ENCODE data around the gene GNL1. TPM values are rescaled to one million over a fixed set of nuclear protein-coding genes. Genes with fewer than 3 reads are reported as not detected.
"Not testable (repeated sequence)": the region's sequence is repeated elsewhere in the genome, so short reads cannot be mapped to it uniquely, and the experiment has no call there.

GNL1 gene
- total and polyA plus RNA-seq, 2 of the 8 experiments (the other 6 are each of a cell fraction or from before 2014, with no cell fraction given), result 42.4 to 67.8 TPM

DNA sequence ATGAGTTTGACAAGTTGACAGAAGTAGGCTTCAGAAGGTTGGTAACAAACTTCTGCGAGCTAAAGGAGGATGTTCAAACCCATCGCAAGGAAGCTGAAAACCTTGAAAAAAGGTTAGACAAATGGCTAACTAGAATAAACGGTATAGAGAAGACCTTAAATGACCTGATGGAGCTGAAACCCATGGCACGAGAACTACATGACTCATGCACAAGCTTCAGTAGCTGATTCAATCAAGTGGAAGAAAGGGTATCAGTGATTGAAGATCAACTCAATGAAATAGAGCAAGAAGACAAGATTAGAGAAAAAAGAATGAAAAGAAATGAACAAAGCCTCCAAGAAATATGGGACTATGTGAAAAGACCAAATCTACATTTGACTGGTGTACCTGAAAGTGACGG is 34.3 kb downstream of the GNL1 start:
- H3K14ac ChIP-seq (ENCODE audit: insufficient read length); H4K91ac ChIP-seq (replicated peaks; ENCODE audit: insufficient read length, low read length); H2BK5ac ChIP-seq (ENCODE audit: low read depth, low read length); H4K5ac ChIP-seq (ENCODE audit: insufficient read length, low read depth, low read length); H2AK5ac ChIP-seq (ENCODE audit: low read depth, low read length); H3K9me3 ChIP-seq (ENCODE audit: insufficient read depth in 2 of 2, low read depth in 1 of 2, low read length in 1 of 2); H4K20me1 ChIP-seq (replicated peaks in 1 of 2; ENCODE audit: control insufficient read depth in 1 of 2, insufficient read depth in 2 of 2, low read length in 2 of 2); POLR2A ChIA-PET (ENCODE audit: partially characterized antibody); H2BK120ac ChIP-seq (replicated peaks; ENCODE audit: low read depth, low read length); H3K4me1 ChIP-seq (replicated peaks in 1 of 4; ENCODE audit: control insufficient read depth in 3 of 4, insufficient read depth in 4 of 4, low read length in 3 of 4); H2BK20ac ChIP-seq (ENCODE audit: low read length); H3K9ac ChIP-seq (replicated peaks in 1 of 4; ENCODE audit: extremely low read depth in 1 of 4, low read depth in 3 of 4, low read length in 3 of 4); DNase-seq (ENCODE audit: low read depth in 1 of 2, low spot score in 2 of 2); FAIRE-seq; H3K27ac ChIP-seq (ENCODE audit: low read depth, low read length); H3K23me2 ChIP-seq (ENCODE audit: low read depth, low read length); H2AFZ ChIP-seq (ENCODE audit: low read length); H3K36me3 ChIP-seq (ENCODE audit: control insufficient read depth in 2 of 4, insufficient read depth in 4 of 4, low read length in 3 of 4); H3K56ac ChIP-seq (replicated peaks; ENCODE audit: insufficient read length, low read depth, low read length); H3K4me2 ChIP-seq (ENCODE audit: insufficient read depth in 1 of 2, low read depth in 2 of 2, low read length in 2 of 2); H3K79me2 ChIP-seq (ENCODE audit: control insufficient read depth in 1 of 2, insufficient read depth in 2 of 2, low read length in 2 of 2); H4K8ac ChIP-seq (ENCODE audit: extremely low read depth, insufficient read depth, low read length); H3K27me3 ChIP-seq (replicated peaks in 1 of 4; ENCODE audit: control insufficient read depth in 3 of 4, extremely low read depth in 1 of 4, insufficient read depth in 3 of 4, low read length in 3 of 4); H3K4ac ChIP-seq (replicated peaks; ENCODE audit: insufficient read length, low read depth, low read length); H3K79me1 ChIP-seq (ENCODE audit: low read depth, low read length); H3K4me3 ChIP-seq (ENCODE audit: extremely low read depth in 1 of 4, insufficient read depth in 2 of 4, low read depth in 3 of 4, low read length in 4 of 4); H3K23ac ChIP-seq (ENCODE audit: insufficient read length); H2BK12ac ChIP-seq (ENCODE audit: low read depth, low read length); H3K18ac ChIP-seq (ENCODE audit: extremely low read depth, low read length); H2BK15ac ChIP-seq (ENCODE audit: low read length): not testable (repeated sequence)
- 87% methylated on average over 5 of the region's 5 CpGs; no CpG with 5 or more reads in 1 of the 2 experiments for WGBS, 2 experiments (ENCODE audit: extremely low coverage in 1 of 2, insufficient coverage in 1 of 2, insufficient read length in 1 of 2, insufficient replicate concordance in 2 of 2, low coverage in 1 of 2, low lambda C conversion rate in 2 of 2, missing lambda C conversion rate in 1 of 2)
- CTCF ChIA-PET (ENCODE audit: partially characterized antibody), result interaction anchor here (1.2 to 2.6 kb wide), 5 partner anchors 11 to 37 kb away, joined by 3 to 12 read pairs (median 4); no protein-coding TSS in a partner anchor

DNA sequence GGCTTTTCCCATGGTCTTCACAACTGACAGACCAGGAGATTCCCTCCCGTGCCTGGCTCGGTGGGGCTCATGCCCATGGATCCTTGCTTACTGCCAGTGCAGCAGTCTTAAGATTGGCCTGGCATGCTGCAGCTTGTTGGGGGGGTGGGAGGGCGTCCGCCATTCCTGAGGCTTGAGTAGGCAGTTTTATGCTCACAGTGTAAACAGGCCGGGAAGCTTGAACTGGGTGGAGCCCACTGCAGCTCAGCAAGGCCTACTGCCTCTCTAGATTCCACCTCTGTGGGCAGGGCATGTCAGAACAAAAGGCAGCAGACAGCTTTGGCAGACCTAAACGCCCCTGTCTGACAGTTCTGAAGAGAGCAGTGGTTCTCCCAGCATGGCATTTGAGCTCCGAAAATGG is 35.2 kb downstream of the GNL1 start:
- WGBS, 2 experiments (ENCODE audit: extremely low coverage in 1 of 2, insufficient coverage in 1 of 2, insufficient read length in 1 of 2, insufficient replicate concordance in 2 of 2, low coverage in 1 of 2, low lambda C conversion rate in 2 of 2, missing lambda C conversion rate in 1 of 2), result 84% methylated on average over 7 of the region's 7 CpGs; no CpG with 5 or more reads in 1 of the 2 experiments

More for the DNA sequence above, 35.2 kb downstream of the GNL1 start:
- H3K27me3 ChIP-seq (replicated peaks in 1 of 4; ENCODE audit: control insufficient read depth in 3 of 4, extremely low read depth in 1 of 4, insufficient read depth in 3 of 4, low read length in 3 of 4); H3K9ac ChIP-seq (replicated peaks in 1 of 4; ENCODE audit: extremely low read depth in 1 of 4, low read depth in 3 of 4, low read length in 3 of 4); H3K4ac ChIP-seq (replicated peaks; ENCODE audit: insufficient read length, low read depth, low read length); H3K14ac ChIP-seq (ENCODE audit: insufficient read length); H3K4me1 ChIP-seq (replicated peaks in 1 of 4; ENCODE audit: control insufficient read depth in 3 of 4, insufficient read depth in 4 of 4, low read length in 3 of 4); H2BK15ac ChIP-seq (ENCODE audit: low read length); DNase-seq (ENCODE audit: low read depth in 1 of 2, low spot score in 2 of 2); H4K91ac ChIP-seq (replicated peaks; ENCODE audit: insufficient read length, low read length); H3K9me3 ChIP-seq (ENCODE audit: insufficient read depth in 2 of 2, low read depth in 1 of 2, low read length in 1 of 2); H3K18ac ChIP-seq (ENCODE audit: extremely low read depth, low read length); H3K27ac ChIP-seq (ENCODE audit: low read depth, low read length); H3K4me3 ChIP-seq (ENCODE audit: extremely low read depth in 1 of 4, insufficient read depth in 2 of 4, low read depth in 3 of 4, low read length in 4 of 4); H3K4me2 ChIP-seq (ENCODE audit: insufficient read depth in 1 of 2, low read depth in 2 of 2, low read length in 2 of 2); H4K20me1 ChIP-seq (replicated peaks in 1 of 2; ENCODE audit: control insufficient read depth in 1 of 2, insufficient read depth in 2 of 2, low read length in 2 of 2); H3K79me2 ChIP-seq (ENCODE audit: control insufficient read depth in 1 of 2, insufficient read depth in 2 of 2, low read length in 2 of 2); H4K5ac ChIP-seq (ENCODE audit: insufficient read length, low read depth, low read length); H3K23me2 ChIP-seq (ENCODE audit: low read depth, low read length); H3K79me1 ChIP-seq (ENCODE audit: low read depth, low read length); POLR2A ChIA-PET (ENCODE audit: partially characterized antibody); H3K36me3 ChIP-seq (ENCODE audit: control insufficient read depth in 2 of 4, insufficient read depth in 4 of 4, low read length in 3 of 4); H4K8ac ChIP-seq (ENCODE audit: extremely low read depth, insufficient read depth, low read length); H2BK5ac ChIP-seq (ENCODE audit: low read depth, low read length); H2BK12ac ChIP-seq (ENCODE audit: low read depth, low read length); H3K23ac ChIP-seq (ENCODE audit: insufficient read length); H2BK120ac ChIP-seq (replicated peaks; ENCODE audit: low read depth, low read length); H2BK20ac ChIP-seq (ENCODE audit: low read length); H2AK5ac ChIP-seq (ENCODE audit: low read depth, low read length); FAIRE-seq; H3K56ac ChIP-seq (replicated peaks; ENCODE audit: insufficient read length, low read depth, low read length); H2AFZ ChIP-seq (ENCODE audit: low read length): not testable (repeated sequence)
- CTCF ChIA-PET (ENCODE audit: partially characterized antibody), result interaction anchor here (1.2 to 2.6 kb wide), 4 partner anchors 11 to 36 kb away, joined by 3 to 12 read pairs (median 5); no protein-coding TSS in a partner anchor

Data from H1 (cell line).